Measurements from ENCODE around the gene CHI3L1.

DNA sequence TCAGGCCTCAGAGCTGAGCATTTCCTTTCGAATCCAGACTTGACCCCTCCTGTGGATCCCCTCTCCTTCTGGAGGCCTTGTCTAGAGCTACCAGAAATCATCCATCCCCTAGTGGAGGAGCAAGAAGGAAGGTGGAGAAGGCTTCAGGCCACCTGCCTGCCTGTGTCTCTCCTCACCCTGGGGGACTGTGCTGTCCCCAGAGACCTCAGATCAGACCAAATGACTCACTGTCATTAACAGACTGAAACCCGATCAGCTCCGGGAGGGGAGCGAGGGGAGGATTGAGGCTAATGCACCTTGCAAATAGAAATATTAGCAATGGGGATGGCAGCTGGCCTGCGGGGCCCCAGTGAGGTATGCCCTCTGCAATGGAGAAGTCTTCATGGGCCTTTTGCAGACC is 12.9 kb downstream of the CHI3L1 start:
- TF ChIP-seq, protein P1, sequence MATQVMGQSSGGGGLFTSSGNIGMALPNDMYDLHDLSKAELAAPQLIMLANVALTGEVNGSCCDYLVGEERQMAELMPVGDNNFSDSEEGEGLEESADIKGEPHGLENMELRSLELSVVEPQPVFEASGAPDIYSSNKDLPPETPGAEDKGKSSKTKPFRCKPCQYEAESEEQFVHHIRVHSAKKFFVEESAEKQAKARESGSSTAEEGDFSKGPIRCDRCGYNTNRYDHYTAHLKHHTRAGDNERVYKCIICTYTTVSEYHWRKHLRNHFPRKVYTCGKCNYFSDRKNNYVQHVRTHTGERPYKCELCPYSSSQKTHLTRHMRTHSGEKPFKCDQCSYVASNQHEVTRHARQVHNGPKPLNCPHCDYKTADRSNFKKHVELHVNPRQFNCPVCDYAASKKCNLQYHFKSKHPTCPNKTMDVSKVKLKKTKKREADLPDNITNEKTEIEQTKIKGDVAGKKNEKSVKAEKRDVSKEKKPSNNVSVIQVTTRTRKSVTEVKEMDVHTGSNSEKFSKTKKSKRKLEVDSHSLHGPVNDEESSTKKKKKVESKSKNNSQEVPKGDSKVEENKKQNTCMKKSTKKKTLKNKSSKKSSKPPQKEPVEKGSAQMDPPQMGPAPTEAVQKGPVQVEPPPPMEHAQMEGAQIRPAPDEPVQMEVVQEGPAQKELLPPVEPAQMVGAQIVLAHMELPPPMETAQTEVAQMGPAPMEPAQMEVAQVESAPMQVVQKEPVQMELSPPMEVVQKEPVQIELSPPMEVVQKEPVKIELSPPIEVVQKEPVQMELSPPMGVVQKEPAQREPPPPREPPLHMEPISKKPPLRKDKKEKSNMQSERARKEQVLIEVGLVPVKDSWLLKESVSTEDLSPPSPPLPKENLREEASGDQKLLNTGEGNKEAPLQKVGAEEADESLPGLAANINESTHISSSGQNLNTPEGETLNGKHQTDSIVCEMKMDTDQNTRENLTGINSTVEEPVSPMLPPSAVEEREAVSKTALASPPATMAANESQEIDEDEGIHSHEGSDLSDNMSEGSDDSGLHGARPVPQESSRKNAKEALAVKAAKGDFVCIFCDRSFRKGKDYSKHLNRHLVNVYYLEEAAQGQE (IDR thresholded peaks at IDR 0.05): no peak
- TF ChIP-seq, protein P2, sequence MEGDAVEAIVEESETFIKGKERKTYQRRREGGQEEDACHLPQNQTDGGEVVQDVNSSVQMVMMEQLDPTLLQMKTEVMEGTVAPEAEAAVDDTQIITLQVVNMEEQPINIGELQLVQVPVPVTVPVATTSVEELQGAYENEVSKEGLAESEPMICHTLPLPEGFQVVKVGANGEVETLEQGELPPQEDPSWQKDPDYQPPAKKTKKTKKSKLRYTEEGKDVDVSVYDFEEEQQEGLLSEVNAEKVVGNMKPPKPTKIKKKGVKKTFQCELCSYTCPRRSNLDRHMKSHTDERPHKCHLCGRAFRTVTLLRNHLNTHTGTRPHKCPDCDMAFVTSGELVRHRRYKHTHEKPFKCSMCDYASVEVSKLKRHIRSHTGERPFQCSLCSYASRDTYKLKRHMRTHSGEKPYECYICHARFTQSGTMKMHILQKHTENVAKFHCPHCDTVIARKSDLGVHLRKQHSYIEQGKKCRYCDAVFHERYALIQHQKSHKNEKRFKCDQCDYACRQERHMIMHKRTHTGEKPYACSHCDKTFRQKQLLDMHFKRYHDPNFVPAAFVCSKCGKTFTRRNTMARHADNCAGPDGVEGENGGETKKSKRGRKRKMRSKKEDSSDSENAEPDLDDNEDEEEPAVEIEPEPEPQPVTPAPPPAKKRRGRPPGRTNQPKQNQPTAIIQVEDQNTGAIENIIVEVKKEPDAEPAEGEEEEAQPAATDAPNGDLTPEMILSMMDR (IDR thresholded peaks at IDR 0.05; ENCODE audit: low read depth, low read length, missing input control): no peak
- TF ChIP-seq FOXA1 (IDR thresholded peaks at IDR 0.05) (no peak), JUND (IDR thresholded peaks at IDR 0.05) (no peak), YY1 (IDR thresholded peaks at IDR 0.05) (no peak), RXRA (IDR thresholded peaks at IDR 0.05) (no peak), EGR1 (IDR thresholded peaks at IDR 0.05; ENCODE audit: low read depth in 2 of 2) (no peak), RAD21 (IDR thresholded peaks at IDR 0.05) (no peak), GABPA (IDR thresholded peaks at IDR 0.05 in 1 of 2, conservative IDR thresholded peaks at IDR 0.05 in 1 of 2) (no peak), HNF4G (IDR thresholded peaks at IDR 0.05) (no peak), TAF1 (conservative IDR thresholded peaks at IDR 0.05) (no peak), NR2F2 (IDR thresholded peaks at IDR 0.05) (no peak)
- TF ChIP-seq, protein P3, sequence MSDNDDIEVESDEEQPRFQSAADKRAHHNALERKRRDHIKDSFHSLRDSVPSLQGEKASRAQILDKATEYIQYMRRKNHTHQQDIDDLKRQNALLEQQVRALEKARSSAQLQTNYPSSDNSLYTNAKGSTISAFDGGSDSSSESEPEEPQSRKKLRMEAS (IDR thresholded peaks at IDR 0.05): no peak
